Heart right ventricle (tissue), 16 donors: ENCODE measurements around the gene SIVA1. TPM values are rescaled to one million over a fixed set of nuclear protein-coding genes. Genes with fewer than 3 reads are reported as not detected.

ENCODE experiments used
- ATAC-seq, 8 donors: fragments of 200-7000 bp; cut with Tn5 transposase; one replicate each; pipeline ENCODE4 v1.9.1; 2020; ENCODE audit warnings: mild to moderate bottlenecking in 8 of 8, moderate library complexity in 8 of 8, moderate number of reproducible peaks in 1 of 8
- DNase-seq, 2 donors: peaks; one replicate each; pipeline ENCODE4 v3.0.0-alpha.2; 2020
- H3K27ac ChIP-seq, 10 donors: fragments of 200-600 bp; sonication (generic) in 2 of 10; one replicate each; pipeline versions ENCODE4 v1.5.0 to v1.8.0; 2020 to 2022; ENCODE audit warnings: mild to moderate bottlenecking in 3 of 10
- H3K27me3 ChIP-seq, 7 donors: fragments of 200-600 bp; one replicate each; pipeline ENCODE4 v1.8.0; 2021 to 2022; ENCODE audit warnings: mild to moderate bottlenecking in 2 of 7
- H3K36me3 ChIP-seq, 9 donors: fragments of 200-600 bp; sonication (generic) in 1 of 9; one replicate each; pipeline versions ENCODE4 v1.5.0 to v1.8.0; 2020 to 2022; ENCODE audit warnings: mild to moderate bottlenecking in 2 of 9
- H3K4me1 ChIP-seq, 9 donors: fragments of 200-600 bp; sonication (generic) in 1 of 9; one replicate each; pipeline versions ENCODE4 v1.5.0 to v1.8.0; 2020 to 2022; ENCODE audit warnings: mild to moderate bottlenecking in 4 of 9
- H3K4me3 ChIP-seq, 10 donors: fragments of 200-600 bp; sonication (generic) in 2 of 10; one replicate each; pipeline versions ENCODE4 v1.5.0 to v1.8.0; 2020 to 2022; ENCODE audit warnings: mild to moderate bottlenecking in 7 of 10, moderate library complexity in 2 of 10
- H3K9me3 ChIP-seq, 11 donors: fragments of 200-600 bp in 10 of 11; sonication (generic) in 2 of 11; one replicate each; pipeline versions ENCODE4 v1.5.0 to v1.8.0; 2013 to 2022; ENCODE audit warnings: mild to moderate bottlenecking in 2 of 11, control low read depth in 1 of 11, moderate library complexity in 1 of 11
- WGBS, 2 donors: extraction: QIAGEN DNeasy Blood & Tissue Kit; methylation state at CpG; one replicate each; pipeline ENCODE4 v1.1.7; 2013; ENCODE audit warnings: inconsistent platforms in 1 of 2; 5-methylcytosine and 5-hydroxymethylcytosine counted together
- intact Hi-C, 10 donors: fragments of 100-400 bp; cut with DNase I; formaldehyde crosslinking; loops; one replicate each; pipeline versions ENCODE4 v1.11.1 to v1.14.2; 2022
- polyA plus RNA-seq, 2 donors: library from polyadenylated mRNA; stranded (reverse); fragments of 200-250 nt; gene quantifications; one replicate each; pipeline ENCODE4 v1.2.3, GENCODE V29; 2013
- total RNA-seq, 10 donors: library from RNA; stranded (reverse); fragmentation: NEBNext Ultra II Directional in 3 of 10; extraction: Animal tissue kit (Norgen Biotek cat#: 25700) in 3 of 10; gene quantifications; one replicate each; pipeline versions ENCODE4 v1.2.1 to v1.2.4, GENCODE V29; 2021 to 2023
- TF ChIP-seq, protein P1 (sequence below), 9 donors: fragments of 200-600 bp; sonication (generic) in 2 of 9; IDR thresholded peaks; one replicate each; pipeline versions ENCODE4 v1.5.0 to v1.8.0; 2021 to 2022; ENCODE audit warnings: antibody characterized with exemption in 9 of 9, mild to moderate bottlenecking in 5 of 9, moderate library complexity in 1 of 9
- donor health status: Arrhythmogenic right ventricular cardiomyopathy.
- donor health status: ischemic (EF 13 %, LVEDD 7.1; RV severe dilation, severe dysfunction).
- donor health status: healthy with polysubstance abuse.
- donor health status: DM: no; HTN: yes; CAD: no.
- donor health status: DM: no; HTN: no; CAD: no.
- donor health status: ischemic (EF 25% LVEDD 6.9; RV normal size, moderate dysfunction).
- donor health status: ischemic (EF 25% LVEDD 5.7; RV mildly dilated, moderate dysfunction).
- donor health status: healthy.
- donor health status: DM: yes; HTN: yes; CAD: no.
- donor health status: Ischemic cardiomyopathy.
- donor health status: ischemic (EF 35%, LVEDD 5.7; RV mildly dilated, moderate dysfunction).
- donor health status: nonischemic (EF 11% LVEDD 7.7; RV severe dilation, severe dysfunction).
- donor health status: DM: yes; HTN: yes; CAD: no.
- donor health status: PGD.
- donor health status: ischemic (EF 29% LVEDD 5.4; RV normal size, mild dysfunction).
- donor health status: nonischemic (EF 23%, LVEDD 6.1; RV moderate dilation, normal function).

The SIVA1 gene
- total and polyA plus RNA-seq, 12 donors = 43.3 to 203 (median 53.0) TPM

DNA sequence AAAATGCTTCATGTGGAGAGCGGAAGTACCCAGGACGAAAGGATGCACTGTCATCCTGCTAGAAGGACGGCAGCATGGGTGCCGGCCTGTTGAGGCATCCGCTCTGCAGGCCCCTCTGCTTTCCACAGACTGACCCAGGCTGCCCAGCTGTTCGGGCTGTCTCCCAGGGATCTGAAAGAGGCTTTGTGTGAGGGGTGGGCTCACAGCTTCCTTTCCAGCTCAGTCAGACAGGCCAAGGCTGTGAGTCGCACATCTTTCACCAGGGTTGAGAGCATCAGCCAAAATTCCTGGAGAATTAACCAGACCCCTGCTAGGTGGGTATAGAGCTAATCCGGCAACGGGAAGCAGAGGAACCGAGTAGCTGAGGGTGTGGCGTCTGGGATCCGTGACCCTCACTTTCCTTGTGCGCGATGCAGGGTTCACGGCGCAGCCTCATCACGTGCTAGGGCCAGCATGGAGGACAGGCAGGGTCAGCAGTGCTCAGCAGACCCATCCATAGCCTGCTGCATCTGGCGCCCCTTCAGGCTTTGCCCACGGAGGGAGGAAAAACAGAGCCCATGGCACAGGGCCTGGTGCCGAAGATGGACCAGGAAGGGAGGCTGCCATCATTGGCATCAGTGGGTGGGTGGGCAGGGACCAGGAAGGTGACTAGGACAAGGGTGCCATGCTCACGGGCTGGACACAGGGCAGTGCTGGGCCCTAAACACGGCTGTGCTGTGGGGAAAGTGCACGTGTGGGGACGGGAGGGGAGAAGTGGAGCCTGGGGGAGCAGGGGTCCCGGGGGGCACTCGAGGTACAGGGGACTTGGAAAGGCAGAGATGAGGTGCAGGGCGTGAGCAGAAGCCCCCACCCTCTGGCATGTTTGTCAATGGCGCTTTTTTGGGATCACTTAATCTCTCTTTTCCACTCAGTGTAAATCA, 9.2 kb upstream of the SIVA1 start:
- Histone ChIP-seq H3K27me3 (no peaks in the 10 kb centered on the region), H3K36me3 (peaks cover 0 to 82% (median 12%) of the 10 kb centered on the region in 9 donors), H3K27ac (no peak overlapping the region), H3K9me3 (no peaks in the 10 kb centered on the region), H3K4me3 (no peak overlapping the region), H3K4me1 (peaks cover 0 to 26% (median 9%) of the 10 kb centered on the region in 9 donors)
- WGBS, 2 donors = 86 to 90% methylated on average over 28 of the region's 28 CpGs
- intact Hi-C loops = no loop called here
- ATAC-seq = no peak
- TF ChIP-seq, protein P1, sequence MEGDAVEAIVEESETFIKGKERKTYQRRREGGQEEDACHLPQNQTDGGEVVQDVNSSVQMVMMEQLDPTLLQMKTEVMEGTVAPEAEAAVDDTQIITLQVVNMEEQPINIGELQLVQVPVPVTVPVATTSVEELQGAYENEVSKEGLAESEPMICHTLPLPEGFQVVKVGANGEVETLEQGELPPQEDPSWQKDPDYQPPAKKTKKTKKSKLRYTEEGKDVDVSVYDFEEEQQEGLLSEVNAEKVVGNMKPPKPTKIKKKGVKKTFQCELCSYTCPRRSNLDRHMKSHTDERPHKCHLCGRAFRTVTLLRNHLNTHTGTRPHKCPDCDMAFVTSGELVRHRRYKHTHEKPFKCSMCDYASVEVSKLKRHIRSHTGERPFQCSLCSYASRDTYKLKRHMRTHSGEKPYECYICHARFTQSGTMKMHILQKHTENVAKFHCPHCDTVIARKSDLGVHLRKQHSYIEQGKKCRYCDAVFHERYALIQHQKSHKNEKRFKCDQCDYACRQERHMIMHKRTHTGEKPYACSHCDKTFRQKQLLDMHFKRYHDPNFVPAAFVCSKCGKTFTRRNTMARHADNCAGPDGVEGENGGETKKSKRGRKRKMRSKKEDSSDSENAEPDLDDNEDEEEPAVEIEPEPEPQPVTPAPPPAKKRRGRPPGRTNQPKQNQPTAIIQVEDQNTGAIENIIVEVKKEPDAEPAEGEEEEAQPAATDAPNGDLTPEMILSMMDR (IDR thresholded peaks at IDR 0.05) = no peak
- DNase-seq = no peak

DNA sequence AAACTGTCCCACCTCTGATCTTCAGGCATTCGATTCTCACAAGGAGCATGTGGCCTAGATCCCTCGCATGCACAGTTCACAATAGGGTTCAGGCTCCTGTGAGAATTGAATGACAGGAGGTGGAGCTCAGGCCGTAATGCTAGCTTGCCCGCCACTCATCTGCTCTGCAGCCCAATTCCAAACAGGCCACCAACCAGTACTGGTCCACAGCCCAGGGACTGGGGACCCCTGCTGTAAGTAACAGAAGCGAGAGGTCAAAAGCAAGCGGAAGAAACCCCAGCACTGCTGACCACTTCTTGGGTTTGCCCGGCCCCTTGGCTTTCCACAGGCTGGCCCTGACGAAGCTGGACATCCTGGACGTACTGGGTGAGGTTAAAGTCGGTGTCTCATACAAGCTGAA, 8.5 kb upstream of the SIVA1 start:
- Histone ChIP-seq H3K4me1 (peaks cover 0 to 34% (median 9%) of the 10 kb centered on the region in 9 donors), H3K27ac (no peak overlapping the region), H3K36me3 (peaks cover 0 to 75% (median 12%) of the 10 kb centered on the region in 9 donors), H3K27me3 (no peaks in the 10 kb centered on the region), H3K4me3 (no peak overlapping the region), H3K9me3 (no peaks in the 10 kb centered on the region)
- DNase-seq (no peak), ATAC-seq (no peak)
- TF ChIP-seq, protein P1 (IDR thresholded peaks at IDR 0.05) = no peak
- 90 to 95% methylated on average over 10 of the region's 10 CpGs for WGBS, 2 donors
- intact Hi-C loops = no loop called here

DNA sequence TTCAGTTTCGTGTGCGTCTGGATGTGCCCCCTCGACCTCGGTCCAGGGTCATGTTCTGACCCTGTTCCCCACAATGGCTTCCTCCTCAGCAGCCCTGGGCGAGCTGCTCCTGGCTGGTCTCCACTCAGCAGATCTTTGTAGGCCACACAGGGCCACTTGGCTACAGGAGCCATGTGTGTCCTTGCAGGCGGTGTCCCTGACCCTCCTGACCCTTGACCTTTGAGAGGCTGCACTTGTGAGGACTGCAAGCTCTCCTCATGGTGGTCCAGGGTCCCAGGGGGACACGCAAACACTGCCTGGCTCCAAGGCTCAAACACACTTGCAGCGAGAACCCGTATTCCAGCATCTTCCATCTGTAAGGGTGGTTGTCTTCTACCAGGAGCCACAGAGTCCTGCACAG, 7.5 kb upstream of the SIVA1 start:
- intact Hi-C loops = no loop called here
- Histone ChIP-seq H3K4me3 (no peak overlapping the region), H3K27me3 (no peaks in the 10 kb centered on the region), H3K36me3 (peaks cover 0 to 65% (median 9%) of the 10 kb centered on the region in 9 donors), H3K9me3 (no peaks in the 10 kb centered on the region), H3K4me1 (peaks cover 0 to 36% (median 9%) of the 10 kb centered on the region in 9 donors), H3K27ac (no peak overlapping the region)
- DNase-seq = no peak
- ATAC-seq = no peak
- TF ChIP-seq, protein P1 (IDR thresholded peaks at IDR 0.05) = no peak
- 94 to 95% methylated on average over 9 of the region's 9 CpGs for WGBS, 2 donors

DNA sequence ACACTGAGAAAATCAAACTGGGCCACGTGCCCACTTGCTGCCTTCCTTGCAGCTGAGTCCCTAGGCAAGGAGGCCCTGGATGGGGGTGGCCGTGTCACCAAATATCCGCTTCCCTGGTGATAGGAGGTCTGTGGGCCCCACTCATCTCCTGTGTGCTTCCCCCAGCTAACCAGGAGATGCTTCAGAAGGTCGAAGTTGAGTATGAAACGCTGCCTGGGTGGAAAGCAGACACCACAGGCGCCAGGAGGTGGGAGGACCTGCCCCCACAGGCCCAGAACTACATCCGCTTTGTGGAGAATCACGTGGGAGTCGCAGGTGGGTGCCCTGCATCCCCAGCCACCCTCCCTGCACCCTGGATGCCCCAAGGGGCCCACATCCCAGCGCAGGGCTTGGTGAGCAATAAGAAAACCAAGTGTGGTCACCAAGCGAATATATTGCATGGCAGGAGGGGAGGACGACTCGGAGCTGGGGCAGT, 6.8 kb upstream of the SIVA1 start:
- no peak for DNase-seq
- TF ChIP-seq, protein P1 (IDR thresholded peaks at IDR 0.05) = no peak
- intact Hi-C loops = no loop called here
- H3K36me3 ChIP-seq = peaks cover 0 to 59% (median 8%) of the 10 kb centered on the region in 9 donors
- H3K9me3 ChIP-seq = no peaks in the 10 kb centered on the region
- 86 to 87% methylated on average over 13 of the region's 13 CpGs for WGBS, 2 donors
- H3K4me1 ChIP-seq = peaks cover 0 to 36% (median 9%) of the 10 kb centered on the region in 9 donors
- H3K4me3 ChIP-seq = no peak overlapping the region
- ATAC-seq = no peak
- no peaks in the 10 kb centered on the region for H3K27me3 ChIP-seq
- H3K27ac ChIP-seq = peak overlapping the region in 6 of 10 donors; percentile 7 to 48 (median 31)
